ENCODE data around the gene TRIM32.
A peak's percentile ranks its signal among the peaks of the same experiment; 100 is the strongest.
"Not testable (repeated sequence)": the region's sequence is repeated elsewhere in the genome, so short reads cannot be mapped to it uniquely, and the experiment has no call there.

TRIM32 gene

DNA sequence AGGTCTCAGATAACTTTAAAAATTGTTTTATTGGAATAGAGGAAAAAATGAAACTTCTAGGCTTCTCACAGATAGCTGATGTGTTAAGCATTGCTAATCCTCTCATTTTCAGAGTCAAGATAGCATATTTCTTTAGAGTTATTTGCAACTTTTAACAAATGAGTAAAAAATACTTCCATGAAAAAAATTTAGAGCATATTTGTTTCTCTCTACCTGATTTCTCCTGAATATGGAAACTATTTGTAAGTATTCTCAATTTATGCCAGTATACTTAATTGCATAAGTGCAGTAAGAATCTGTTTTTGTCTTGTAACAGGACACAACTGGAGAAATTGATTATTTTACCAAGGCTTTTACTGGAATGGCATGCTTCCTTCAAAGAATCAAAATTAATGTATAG is 3.6 kb upstream of the TRIM32 start:
- no peak for DNase-seq (ENCODE audit: low spot score)

DNA sequence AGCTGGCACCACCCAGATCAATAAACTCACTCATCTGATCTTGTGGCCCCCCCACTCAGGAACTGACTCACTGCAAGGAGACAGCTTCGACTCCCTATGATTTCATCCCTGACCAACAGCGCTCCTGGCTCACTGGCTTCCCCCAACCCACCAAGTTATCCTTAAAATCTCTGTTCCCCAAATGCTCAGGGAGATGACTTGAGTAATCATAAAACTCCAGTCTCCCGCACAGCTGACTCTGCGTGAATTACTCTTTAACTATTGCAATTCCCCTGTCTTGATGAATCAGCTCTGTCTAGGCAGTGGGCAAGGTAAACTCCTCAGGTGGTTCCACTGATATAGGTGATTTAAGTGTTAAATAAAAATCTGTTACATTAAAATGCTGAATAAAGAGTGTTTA is 1.9 kb upstream of the TRIM32 start:
- DNase-seq (ENCODE audit: low spot score), result no peak

DNA sequence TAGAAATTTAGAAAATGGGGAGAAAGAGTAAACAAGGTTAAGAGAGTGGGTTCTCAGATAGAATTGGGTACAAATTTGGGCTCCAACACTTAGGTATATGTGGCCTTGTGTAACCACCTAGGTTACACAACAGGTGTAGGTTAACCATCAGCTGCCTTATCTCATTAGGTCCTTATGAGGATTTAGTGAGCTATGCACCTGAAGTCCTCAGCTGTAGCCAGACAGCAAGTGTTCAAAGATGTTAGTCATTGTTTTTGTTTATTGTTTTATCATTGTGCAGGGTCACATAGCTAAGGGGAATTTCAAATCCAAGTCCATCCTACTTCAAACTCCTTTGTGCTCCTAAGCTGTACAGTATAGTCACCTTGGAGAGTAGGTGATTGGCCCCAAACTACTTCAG is 970 bp upstream of the TRIM32 start:
- DNase-seq (ENCODE audit: low spot score), result no peak

GRCh38 chr9:116686693-116687073 is 422 bp upstream of the TRIM32 start:
- peak; percentile 49 for DNase-seq (ENCODE audit: low spot score)

- DNase-seq (ENCODE audit: low spot score), result peak; percentile 36
Measured at GRCh38 chr9:116687754-116688135, 640 bp downstream of the TRIM32 start.

DNA sequence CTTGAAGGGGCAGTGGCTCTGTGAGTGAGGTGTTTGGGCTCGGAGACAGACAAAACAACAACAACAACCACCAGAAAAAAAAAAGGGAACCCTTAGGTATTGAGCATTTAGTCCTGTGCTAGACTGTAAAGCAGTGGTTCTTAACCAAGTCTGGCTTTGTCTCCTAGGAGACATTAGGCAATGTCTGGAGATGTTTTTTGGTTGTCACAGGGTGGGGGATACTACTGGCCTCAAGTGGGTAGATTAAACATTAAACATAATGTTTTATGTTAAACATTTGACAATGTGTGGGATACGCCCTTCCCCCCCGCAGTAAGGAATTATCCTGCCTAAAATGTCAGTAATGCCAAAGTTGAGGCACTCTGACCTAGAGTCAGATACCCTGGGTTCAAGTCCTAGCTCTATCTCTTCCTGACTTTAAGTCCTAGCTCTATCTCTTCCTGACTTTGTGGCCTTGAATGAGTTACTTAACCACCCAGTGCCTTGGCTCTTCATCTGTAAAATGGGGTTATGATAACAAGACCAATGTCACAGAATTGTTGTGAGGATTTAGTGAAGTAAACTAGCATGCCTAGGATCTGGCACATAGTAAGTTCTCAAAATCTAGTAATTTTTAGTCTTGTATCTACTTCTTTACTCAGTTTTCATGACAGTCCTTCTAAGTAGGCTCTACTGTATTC is 1.8 kb downstream of the TRIM32 start:
- no peak for DNase-seq (ENCODE audit: low spot score)

DNA sequence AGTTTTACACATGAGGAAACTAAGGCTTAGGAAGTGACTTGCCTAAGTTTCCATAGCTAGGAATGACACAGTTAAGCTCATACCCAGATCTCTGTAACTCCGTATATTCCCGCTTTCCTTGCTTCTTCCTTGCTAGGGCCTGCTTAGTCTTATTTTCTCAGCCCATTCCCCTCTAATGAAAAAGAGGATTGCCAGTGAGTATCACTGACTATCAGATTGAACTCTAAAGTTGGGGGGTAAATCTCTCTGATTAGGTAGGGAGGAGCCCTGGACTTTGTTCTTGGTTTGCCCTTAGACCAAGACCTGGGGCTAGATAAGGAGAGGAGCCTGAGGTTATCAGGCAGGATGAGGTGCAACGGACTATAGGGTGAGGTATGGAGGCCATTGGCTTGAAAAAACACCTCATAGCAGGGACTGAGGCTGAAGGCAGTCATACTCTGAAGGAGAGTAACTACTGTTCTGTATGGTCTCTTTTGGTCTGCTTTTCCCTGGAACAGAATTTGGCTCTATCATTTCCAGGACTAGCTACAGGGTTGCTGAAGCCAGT is 2.5 kb downstream of the TRIM32 start:
- DNase-seq (ENCODE audit: low spot score), result no peak

- not testable (repeated sequence) for DNase-seq (ENCODE audit: low spot score)
Measured at GRCh38 chr9:116690805-116691204, 3.7 kb downstream of the TRIM32 start.

DNA sequence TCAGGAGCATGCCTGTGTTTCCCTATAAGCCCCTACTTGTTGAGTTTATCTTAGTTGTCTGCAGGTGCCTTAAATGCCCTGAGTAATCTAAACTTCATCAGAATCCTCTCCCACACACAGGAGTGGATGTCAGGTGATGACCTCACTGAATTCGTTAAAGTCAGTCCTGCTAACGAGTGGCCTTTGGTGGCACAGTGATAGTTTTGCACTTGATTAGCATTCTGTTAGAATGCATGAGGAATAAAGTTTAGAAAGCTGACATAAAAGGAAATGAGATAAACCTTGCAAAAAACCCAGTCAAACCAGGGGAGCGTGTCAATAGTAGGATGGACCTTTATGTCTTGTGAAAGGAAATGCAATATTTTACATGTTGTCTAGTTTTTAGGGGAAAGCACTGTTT is 4.5 kb downstream of the TRIM32 start:
- DNase-seq (ENCODE audit: low spot score), result no peak

- DNase-seq (ENCODE audit: low spot score), result no peak
Measured at GRCh38 chr9:116692616-116693015, 5.5 kb downstream of the TRIM32 start.

DNA sequence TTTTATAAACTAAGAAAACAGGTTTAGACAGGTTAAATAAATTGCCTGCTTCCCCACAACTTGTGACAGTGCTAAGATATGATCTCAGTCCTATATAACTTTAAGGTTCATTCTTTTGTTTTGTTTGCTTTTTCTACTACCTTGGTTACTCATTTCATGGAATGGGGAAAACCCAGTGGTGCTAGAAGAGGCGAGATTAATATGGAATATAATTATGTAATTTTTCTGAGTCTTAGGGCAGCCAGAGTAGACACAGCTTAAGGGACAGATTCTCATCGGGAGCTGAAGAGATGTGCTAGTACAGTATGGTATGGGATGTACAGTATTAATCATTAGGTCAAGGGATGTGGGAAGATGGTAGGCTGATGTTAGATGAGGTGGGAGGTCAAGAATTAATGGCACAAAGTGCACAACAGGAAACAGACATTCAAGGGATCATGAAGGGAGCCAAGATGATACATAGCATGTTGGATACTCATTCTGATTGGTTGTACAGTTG is 6.2 kb downstream of the TRIM32 start:
- no peak for DNase-seq (ENCODE audit: low spot score)

DNA sequence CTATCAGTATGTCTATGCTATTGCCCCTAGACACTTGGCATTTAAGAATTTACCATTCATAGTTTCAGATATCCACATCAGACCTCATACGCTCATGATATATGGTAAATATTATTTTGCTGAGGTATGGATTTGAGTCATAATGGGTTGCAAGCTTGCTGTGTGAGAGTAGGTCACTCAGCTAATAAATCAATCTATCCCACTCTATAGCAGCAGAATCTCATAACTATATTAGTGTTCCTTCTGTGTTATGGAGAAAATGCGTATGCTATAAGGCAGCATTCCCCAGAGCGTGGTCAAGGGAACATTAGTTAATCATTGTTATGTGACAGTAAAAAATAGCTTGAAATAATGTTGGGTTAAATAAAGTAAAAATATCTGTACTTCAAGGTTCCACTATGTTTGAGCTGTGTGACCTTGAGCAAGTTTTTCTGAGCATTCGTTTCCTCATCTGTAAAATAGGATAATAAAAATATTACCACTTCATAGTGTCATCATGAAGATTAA is 7.7 kb downstream of the TRIM32 start:
- DNase-seq (ENCODE audit: low spot score), result no peak

GRCh38 chr9:116695438-116695837 is 8.3 kb downstream of the TRIM32 start:
- no peak for DNase-seq (ENCODE audit: low spot score)

GRCh38 chr9:116697362-116697761 is 10.3 kb downstream of the TRIM32 start:
- no peak for DNase-seq (ENCODE audit: low spot score)

DNA sequence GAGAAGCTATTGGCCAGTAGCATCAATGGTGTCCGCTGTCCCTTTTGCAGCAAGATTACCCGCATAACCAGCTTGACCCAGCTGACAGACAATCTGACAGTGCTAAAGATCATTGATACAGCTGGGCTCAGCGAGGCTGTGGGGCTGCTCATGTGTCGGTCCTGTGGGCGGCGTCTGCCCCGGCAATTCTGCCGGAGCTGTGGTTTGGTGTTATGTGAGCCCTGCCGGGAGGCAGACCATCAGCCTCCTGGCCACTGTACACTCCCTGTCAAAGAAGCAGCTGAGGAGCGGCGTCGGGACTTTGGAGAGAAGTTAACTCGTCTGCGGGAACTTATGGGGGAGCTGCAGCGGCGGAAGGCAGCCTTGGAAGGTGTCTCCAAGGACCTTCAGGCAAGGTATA is 10.8 kb downstream of the TRIM32 start:
- no peak for DNase-seq (ENCODE audit: low spot score)

- DNase-seq (ENCODE audit: low spot score), result no peak
Measured at GRCh38 chr9:116700279-116700678, 13.2 kb downstream of the TRIM32 start.

DNA sequence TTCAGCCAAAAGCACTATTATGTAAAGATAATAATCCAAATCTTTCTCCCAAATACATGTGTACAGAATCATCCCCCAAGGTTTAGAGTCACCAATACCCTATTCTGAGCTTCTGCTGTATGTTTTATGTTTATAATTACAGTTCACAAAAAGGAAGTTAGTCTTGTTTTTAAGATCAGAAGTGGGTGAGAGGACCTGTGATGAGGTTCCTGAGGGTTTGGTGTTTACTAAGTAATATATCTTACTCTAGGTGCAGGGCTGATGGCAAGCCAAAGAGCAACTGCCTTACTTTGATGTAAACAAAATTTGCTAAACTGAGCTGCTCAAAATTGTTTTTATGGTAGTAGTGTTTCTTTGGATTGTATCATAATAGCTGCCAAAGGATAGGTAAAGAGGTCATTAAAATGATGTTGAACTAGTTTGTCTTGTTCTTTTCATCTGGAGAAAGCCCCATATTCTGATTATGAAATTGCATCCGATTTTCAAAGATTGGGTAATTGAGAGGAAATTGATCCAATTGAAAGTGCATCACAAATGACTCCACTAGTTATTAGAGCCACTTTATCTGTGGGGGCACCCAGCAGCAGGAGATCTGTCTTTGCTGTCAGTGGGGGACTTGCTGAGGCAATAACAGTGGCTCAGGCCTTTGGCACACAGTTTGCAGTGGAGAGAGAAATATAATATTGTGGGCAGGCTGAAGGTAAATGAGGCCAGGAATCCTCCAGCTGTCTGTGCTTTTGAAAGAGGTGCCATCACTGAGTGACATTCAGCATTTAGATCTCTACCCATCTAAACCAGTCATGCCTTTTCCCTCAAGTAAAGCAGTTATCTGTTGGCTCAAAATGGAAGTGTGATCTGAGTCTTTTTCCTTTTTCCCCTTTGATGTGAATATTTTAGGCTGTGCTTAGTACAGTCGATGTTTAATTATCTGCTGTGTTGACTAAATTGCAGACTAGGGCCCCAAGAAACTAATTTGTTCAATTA is 14.1 kb downstream of the TRIM32 start:
- no peak for DNase-seq (ENCODE audit: low spot score)

DNA sequence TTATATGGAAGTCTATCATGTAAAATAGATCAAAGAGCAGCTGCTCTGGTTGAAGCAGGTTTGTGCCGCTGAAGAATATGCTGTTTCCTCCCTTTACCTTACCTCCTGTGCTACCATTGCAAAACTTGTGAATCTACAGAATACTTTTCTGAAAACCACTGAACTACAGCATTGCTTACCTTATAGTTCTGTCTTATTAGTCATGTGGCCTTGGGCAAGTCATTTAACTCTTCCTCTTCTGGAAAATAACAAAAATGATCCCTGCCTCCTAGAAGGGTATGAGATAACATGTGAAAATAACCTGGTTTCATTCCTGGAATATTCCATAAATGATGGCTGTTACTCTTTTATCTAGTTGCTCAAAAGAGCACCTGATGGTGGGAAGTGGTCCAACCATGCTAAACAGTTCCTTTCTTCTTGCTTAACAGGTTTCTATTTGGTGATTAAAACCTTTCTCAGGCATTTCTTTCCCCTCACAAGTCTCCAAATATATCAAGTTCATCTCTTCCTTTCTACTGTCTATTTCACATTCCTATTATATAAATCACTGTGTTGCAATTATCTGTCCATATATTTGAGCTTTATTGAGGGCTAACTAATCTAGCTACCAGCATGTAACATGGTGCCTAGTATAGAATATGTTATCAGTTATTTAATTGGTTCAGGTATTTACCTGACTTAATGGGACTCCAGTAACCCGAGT is 15.0 kb downstream of the TRIM32 start:
- DNase-seq (ENCODE audit: low spot score), result no peak

- no peak for DNase-seq (ENCODE audit: low spot score)
Measured at GRCh38 chr9:116703634-116704033, 16.5 kb downstream of the TRIM32 start.

DNA sequence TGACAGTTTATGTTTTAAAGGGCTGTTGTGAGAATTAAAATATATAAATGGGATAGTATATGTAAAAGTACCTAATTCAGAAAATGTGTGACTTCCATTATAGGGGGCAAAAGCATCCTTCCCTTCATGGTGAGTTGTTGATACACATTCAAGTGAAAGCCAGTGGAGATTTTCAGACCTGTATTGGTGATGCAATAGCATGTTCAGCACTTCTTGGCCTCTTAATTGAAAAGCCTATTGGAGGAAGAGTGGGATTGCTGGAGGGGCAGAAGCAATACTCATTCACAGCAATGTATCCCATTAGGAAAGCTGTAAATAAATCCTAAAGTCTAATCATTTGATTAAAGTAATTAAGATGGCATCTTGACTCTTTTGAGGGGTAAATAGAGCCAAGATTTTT is 17.4 kb downstream of the TRIM32 start:
- no peak for DNase-seq (ENCODE audit: low spot score)

GRCh38 chr9:116705531-116705930 is 18.4 kb downstream of the TRIM32 start:
- no peak for DNase-seq (ENCODE audit: low spot score)

Data from RKO (cell line).